ENCODE data around the gene KRT73.
"Not testable (repeated sequence)": the region's sequence is repeated elsewhere in the genome, so short reads cannot be mapped to it uniquely, and the experiment has no call there.

The KRT73 gene

DNA sequence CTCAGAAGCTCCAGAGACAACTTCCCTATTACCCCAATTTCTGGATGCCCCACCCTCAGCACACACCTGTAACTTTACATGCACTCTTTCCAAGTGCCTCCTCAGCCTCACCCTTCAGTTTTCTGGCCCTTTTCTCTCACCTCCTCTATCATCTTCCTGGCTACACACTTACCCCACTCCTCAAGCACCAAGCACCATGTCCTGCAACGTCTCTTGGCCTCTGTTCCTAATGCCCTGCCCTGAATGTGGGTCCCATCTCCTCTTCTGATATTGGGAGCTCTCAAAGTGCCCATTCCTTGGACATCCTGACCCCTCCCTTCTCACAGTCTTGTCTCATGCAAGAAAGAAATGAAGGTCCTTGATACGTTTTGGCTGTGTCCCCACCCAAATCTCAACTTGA lies 18.3 kb downstream of the KRT73 start:
- DNase-seq: no peak

DNA sequence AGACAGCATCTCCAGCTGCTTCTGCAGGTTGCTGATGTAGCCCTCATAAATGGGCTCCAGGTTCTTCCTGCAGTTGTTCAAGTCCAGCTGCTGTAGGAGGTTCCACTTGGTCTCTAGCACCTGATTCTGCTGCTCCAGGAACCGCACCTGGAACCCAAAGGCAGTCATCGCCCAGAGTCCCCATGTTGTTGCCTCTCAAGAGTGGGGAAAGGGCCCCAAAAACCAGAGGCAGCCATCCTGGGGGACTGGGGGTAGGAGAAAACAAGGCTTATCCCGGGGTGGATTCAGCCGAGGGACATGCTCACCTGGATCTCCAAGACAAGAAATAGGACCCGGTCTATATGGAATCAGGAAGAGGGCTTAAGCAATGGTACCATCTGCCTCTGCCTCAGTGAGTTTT lies 19.4 kb downstream of the KRT73 start:
- DNase-seq: no peak

DNA sequence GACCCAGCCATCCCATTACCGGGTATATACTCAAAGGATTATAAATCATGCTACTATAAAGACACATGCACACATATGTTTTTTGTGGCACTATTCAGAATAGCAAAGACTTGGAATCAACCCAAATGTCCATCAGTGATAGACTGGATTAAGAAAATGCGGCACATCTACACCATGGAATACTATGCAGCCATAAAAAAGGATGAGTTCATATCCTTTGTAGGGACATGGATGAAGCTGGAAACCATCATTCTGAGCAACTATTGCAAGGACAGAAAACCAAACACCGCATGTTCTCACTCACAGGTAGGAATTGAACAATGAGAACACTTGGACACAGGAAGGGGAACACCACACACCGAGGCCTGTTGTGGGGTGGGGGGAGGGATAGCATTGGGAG lies 24.1 kb downstream of the KRT73 start:
- not testable (repeated sequence) for DNase-seq

DNA sequence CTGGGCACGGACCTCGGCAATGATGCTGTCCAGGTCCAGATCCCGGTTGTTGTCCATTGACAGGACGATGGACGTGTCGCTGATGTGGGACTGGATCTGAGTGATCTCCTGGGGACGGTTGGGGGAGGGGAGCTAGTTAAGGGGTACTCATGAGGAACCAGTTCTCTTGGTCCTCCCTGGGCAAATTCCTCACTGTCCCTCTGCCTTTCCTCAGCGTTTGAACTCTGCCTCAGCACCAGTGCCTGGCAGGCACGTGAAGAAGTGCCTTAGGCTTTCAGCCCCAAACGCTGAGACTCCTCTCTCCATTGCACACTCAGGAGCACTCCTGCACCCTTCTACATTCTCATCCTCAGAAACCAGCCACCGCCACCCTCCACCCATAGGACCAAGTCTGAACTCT lies 26.8 kb downstream of the KRT73 start:
- no peak for DNase-seq

DNA sequence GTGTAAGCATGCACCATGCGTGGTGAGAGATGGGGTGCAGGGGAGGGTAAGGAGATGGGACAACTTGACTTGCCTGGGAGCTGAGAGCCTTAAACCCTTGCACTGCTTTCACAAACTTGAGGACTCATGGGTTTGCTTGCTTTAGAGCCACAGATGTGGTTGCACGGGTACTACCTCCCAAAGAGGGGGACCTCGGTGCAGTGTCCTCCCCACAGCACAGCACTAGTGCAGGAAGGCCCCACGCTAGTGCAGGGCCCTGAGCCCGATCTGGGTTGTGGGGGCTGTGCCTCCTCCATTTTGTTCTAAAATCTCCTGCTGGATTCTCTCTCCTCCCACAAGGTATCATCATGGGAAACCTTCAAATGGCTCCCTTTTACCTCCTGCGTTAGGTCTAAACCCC lies 28.3 kb downstream of the KRT73 start:
- DNase-seq: no peak

DNA sequence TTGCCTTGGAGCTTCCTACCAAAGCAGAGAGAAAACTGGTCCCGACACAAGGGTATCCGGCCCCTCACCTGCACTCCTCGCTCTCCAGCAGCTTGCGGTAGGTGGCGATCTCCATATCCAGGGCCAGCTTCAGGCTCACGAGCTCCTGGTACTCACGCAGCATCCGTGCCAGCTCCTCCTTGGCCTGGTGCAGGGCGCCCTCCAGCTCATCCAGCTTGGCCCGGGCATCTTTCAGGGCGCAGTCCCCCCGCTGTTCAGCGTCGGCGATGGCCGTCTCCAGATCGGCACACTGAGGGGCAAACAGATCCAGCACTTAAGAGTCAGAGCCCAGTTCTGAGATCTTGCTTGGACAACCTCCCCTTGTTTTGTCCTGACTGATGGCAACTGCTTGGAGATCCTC lies 30.8 kb downstream of the KRT73 start:
- no peak for DNase-seq

DNA sequence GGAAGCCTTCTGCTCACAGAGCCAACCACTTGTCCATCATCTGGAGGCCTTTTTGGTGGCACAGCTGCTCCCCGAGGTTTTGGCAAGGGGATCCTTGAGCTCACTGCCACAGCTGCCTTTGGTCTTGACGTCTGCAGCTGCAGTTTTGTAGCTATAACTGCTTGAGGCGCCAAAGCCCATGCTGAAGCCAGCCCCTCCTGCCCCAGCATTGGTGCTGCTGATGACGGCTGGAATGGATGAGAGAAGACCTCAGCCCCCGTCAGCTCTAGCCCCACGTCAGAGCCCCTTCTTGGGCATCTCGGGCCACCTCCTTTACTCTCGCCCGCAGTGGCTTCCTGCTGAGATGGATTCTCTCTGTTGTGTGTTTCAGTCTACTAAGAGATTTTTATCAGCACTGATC lies 32.4 kb downstream of the KRT73 start:
- no peak for DNase-seq

DNA sequence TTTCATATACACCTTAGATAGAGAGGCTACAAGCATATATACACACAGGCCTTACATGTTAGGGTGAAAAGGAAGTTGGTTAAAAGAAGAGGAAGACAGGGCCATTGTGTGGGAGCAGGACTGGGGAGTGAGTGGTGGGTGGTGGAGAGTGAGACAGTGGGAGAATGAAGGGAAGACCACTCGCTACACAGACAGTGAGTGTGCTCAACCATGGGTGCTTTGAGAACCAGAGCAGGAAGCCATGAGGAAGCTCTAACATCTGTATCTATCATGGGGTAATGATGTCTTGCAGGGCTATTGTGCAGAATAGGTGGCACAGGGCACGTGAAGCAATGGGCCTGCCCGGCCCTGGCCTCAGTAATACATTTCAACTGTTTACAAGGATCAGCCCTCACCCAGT lies 33.3 kb downstream of the KRT73 start:
- no peak for DNase-seq

DNA sequence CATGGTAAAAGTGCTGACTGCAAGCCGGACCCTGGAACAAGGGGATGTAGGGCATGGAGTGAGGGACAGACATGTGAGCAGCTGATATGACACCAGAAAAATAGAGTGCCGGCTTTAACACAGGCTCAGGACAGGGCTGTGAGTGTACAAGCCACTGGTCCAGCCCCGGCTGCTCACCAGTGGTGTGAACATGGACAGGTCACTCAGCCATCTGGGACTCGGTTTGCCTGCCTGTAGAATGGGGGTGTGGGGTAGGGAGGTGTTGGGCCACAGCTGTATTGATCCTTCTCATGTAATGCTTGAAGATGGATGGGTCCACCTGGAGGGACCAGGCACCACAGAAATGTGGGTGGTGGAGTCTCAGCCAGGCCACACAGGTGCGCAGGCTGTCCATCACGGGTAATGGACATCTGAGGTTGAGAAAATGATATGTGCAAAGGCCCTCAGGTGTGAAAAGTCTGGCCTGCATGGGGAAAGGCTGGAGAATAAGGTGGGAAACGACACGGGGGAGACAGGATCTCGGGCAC lies 34.1 kb downstream of the KRT73 start:
- no peak for DNase-seq

DNA sequence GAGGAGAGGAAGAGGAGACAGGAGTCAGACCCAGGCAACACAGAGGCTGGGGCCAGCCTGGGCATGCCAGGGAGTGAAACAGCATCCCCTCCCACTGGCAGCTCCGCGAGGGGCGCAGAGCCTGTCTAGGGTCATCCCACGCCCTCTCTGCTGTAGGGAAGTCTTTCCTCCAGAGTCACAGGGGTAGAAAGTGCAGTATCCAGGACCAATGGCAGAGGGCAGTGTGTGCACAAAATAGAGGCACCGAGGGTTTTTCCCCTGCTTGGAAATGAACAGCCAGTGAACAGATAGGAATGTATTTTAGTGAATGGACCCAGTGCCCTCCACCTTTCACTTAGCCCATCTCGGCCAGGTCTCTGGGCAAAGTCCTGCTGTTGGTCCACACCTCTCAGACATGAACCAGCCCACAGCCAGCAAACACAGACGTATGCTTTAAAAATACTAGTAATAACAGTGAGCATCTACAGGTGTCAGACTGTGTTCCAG lies 35.3 kb downstream of the KRT73 start:
- peak; percentile 61 for DNase-seq

DNA sequence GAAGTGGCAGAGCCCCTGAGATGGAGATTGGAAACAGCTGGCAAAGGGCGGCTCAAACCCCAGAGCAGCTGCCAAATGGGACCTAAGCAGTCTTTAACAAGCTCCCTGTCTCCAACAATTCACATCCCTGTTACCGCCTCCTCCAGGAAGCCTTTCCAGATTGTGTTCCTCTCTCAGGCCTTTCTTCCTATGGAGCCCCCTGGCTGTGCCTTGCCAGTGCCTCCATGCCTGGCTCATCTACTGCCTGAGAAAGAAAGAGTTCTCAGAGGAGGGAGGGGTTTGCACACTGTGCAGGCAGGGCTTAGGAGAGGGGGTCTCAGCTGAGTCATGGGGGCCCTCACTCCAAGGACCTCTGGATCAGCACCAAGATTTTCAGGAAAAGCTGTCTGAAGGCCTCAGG lies 35.9 kb downstream of the KRT73 start:
- no peak for DNase-seq

DNA sequence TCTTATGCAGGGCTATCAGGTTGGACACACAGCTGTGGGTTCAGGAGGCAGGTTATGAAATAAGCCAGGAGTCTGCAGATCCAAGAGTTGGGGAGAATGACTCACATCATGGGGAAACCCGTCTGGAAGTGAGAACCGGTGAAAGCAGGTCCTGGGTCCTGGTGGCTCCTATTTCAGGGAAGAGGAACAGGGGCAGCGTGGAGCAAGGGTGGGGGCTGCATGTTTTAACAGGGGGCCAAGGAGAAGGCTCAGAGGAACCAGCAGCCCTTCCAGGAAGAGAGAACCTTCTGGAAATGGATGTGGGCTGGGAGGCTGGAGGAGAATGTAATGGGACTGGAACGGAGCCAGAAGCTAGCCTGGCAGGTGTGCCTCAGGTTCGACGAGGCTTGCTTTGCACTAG lies 36.9 kb downstream of the KRT73 start:
- DNase-seq: no peak

DNA sequence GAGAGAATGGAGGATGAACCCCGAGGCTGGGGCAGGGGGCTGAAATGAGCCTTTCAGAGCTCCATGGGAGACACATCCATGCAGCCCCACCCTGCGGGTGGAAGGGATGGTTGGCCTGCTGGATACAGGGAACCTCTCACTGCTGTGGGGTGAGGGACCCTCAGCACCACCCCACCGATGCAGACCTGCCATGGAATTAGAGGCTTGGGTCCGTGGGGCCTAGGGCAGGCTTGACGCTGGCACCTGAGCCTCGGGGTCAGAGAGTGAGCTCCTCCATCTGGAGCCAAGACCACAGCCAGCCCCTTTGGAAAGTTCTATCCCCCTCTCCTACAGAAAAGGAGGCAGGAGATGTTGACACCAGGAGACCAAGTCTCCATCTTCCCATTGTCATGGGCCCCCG lies 37.3 kb downstream of the KRT73 start:
- DNase-seq: no peak

DNA sequence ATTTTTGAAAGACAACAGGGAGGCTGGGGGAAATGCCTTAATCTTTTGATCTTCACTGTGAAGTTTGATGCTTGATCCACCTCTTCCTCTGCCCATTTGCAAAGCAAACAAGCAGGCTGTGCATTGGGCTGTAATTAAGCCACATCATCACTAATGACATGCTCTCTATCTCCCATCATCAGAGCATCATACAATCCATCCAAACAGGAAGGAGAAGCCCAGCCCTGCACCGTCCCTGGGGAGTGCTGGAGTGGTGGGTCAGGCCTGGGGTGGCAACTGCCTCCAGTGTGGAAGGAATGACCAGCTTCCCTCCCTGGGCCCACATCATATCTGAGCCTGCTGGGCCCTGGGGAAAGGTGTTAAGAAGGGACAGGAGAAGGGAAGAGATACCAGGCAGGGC lies 37.9 kb downstream of the KRT73 start:
- no peak for DNase-seq

DNA sequence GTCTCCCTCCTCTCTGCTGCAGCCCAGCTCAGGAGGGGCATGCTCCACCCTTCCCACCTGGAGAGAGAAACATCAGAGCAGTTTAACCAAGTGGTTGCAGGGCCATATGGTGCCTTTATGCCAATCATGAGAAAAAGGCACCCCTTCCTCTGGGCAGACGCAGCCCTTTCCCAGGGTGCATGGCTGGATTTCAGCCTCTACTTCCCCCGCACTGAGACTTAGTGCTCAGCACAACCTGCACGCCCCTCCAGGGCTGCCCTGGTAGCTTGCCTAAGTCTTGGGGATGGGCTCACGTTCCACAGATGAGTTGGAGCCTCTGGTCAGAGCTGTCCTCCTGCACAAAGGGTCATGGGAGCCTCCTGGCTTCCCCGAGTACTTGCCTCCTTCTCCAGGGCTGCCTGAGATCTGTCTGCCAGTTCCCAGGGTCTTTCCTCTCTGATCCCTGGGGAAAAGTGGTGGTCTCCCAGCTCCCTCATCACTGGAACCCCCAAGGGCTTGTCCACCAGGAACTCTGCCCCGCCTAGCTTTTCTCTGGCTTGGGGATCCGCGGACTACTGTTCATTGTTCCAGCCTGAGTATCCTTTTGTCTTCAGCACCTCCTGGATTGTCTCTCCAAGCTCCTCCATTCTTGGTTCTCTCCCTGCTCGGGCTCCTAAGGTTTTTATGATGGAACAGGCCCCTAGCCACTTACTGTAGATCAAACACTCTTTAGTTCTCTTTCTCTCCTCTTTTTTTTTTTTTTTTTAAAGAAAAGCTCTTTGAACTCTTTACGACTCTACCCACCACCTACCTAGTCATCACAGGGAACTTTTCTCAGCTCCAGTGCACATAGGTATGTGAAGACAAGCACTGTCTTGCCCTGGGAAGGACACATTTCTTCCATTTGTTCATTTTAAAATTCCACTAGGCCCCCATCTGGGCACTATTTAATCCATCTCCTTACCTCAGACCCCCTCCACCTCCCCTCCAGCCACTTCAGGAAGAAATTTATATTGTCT lies 38.6 kb downstream of the KRT73 start:
- DNase-seq: no peak

DNA sequence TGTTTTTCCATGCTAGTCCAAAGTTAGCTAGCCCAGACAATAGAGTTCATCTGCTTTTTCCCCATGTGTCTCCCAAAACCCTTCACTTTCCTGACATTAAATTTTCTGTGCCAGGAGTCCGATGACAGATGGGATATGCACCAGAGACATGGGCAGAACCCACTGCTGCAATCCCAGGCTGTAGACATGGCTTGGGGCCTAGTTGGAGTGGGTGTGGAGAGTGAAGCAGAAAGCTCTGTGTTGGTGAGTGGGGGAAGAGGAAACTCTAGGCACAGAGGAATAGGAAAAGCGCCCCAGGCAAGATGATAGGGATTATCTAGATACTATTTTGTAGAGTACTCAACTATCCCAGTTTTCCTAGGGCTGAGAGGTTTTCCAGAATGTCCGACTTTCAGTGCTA lies 39.9 kb downstream of the KRT73 start:
- DNase-seq: no peak

DNA sequence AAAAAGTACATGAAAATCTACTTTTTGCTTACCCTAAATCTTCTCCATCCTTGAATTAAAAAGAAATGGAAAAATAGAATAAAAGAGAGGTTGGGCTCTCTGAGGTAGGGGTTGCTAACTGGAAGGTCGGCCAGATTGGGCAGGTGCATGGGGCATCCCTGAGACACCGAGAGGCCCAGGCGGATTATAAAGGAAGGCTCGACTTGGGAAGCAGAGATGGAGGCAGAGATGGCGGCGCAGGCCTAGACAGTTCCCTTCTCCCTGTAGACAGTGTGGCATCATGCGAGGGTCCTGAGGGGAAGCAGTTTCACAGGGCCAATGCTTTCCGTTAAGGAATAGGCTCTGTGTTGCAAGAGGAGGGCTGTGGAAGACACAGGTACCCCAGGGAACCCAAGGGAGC lies 41.0 kb downstream of the KRT73 start:
- no peak for DNase-seq

DNA sequence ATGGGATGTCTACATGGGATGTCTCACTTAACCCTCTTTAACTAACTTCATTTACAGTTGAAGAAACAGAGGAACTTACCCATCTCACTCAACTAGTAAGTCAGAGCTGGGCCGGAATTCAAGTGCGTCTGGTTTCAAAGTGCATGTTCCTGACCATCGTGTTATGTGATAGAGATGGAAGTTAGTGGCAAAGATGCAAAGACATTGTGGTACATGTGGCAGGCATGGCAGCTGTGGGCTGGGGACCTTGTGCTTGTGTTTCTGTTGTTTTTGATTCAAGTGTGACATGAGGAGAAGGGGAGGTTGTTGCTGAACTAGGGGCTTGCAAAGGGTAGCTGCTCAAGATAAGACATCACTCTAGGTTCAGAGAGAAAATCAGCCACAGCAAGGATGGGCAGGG lies 42.4 kb downstream of the KRT73 start:
- DNase-seq: no peak

DNA sequence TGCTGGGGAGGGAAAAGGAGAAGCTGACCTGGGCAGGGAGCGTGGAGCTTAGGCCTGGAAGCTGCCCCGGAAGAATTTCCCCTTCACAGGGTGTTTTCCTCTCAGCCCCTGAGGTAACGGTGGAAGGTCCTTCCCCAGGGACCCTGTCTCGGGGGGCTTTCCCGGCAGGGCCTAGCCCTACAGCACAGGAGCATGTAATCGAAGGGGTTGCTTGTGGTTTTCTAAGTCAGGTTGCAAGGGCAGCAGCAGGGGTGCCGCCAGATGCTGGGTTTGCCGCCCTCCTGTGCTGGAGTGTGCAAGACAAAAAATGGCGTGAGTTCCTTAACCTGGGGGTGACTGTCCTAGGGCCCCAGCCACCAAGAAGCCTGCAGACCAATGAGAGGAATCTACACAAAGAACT lies 43.1 kb downstream of the KRT73 start:
- DNase-seq: no peak

DNA sequence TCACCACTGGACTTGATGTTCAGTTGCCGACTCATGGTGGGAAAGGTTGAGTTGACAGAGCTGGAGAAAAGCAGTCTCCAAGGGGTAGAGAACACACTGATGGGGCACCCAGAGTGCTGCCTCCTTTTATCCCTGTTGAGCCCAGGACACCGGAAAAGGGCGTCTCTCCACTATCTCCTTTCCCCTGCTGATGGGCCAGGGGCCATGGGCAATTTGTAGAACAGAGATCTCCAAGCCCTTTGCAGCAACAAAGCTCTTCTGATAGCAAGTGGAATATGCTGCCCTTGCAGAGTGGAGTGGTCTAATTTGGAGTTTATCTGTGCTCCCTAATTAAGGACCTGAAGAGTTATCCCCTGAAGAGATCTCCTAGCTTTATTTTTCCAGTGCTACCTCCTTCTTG lies 44.6 kb downstream of the KRT73 start, which contains the start of gene KRT74:
TSS of gene KRT74 (minus strand) at position 101 of the 400 bp plus-strand sequence. CDS start at position 35, 66 bp downstream.
- no peak for DNase-seq

DNA sequence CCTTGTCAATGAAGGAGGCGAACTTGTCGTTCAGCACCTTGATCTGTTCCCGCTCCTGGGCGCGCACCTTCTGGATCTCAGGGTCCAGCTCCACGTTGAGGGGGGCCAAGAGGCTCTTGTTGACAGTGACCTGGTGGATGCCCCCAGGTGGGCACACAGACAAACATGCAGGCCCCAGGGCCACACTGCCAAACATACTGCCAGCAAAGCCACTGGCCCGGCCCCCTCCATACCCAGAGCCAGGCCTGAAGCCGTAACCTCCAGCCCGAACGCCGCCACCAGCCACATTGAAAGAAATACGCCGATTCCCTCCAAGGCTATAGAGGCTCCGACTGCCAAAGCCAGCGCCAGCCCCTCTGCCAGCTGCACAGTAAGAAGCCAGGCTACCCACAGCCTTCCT lies 45.1 kb downstream of the KRT73 start:
- DNase-seq: no peak

DNA sequence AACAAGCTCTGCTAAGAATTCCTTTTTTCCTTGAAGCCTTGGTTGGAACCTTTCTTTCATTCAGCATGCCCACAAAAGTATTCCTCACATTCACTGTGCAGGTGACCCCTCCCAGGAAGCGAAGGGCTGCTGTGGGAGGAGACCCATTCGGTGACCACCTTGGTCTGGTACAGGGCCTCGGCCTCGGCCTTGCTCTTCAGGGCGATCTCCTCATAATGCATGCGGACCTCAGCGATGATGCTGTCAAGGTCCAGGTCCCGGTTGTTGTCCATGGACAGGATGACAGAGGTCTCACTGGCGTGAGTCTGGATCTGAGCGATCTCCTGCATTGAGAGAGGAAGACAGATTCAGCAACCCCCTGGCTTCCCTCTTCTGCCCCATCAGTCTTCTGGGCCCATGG lies 47.8 kb downstream of the KRT73 start:
- no peak for DNase-seq

DNA sequence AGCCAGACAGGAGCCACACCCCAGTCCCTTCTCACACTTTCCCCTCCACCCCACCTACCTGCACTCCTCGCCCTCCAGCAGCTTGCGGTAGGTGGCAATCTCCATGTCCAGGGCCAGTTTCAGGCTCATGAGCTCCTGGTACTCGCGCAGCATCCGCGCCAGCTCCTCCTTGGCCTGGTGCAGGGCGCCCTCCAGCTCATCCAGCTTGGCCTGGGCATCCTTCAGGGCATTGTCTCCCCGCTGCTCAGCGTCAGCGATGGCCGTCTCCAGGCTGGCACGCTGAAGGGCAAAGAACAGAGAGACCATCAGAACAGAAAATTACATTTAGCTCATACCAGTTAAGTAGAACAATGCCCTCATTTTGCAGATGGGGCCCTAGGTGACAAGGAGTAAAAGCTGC lies 50.2 kb downstream of the KRT73 start:
- no peak for DNase-seq

DNA sequence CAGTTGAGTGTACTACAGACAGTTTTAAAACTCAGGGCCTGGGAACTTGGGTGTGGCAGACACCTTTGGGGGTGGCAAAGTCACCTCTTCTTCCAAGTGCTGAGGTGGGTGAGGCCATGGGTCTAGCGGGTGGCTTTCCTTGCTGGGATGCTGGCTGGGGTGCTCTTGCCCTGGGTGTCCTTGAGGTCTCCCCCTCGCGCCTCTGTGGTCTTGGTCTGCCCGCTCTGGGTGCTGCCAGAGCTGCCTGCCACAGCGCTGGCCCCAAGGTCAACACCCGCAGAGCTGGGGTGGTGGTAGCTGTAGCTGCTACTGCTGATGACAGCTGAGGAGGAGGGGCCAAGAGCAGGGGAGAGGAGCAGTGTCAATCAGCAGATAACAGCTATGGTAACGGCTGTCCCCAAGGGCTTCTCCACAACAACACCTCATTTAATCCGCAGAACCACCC lies 51.5 kb downstream of the KRT73 start:
- DNase-seq: no peak
